ENCODE data around the gene RAP1GAP2. TPM values are rescaled to one million over a fixed set of nuclear protein-coding genes. Genes with fewer than 3 reads are reported as not detected.

RAP1GAP2 gene
- total RNA-seq, 6 donors from 2014 or later: 6.3 to 19.4 (median 13.6) TPM

- Histone ChIP-seq H3K4me1 (no peaks in the 10 kb centered on the region), H3K27me3 (no peaks in the 10 kb centered on the region), H3K36me3 (no peaks in the 10 kb centered on the region), H3K9me3 (no peaks in the 10 kb centered on the region), H3K27ac (no peak overlapping the region), H3K4me3 (no peak overlapping the region)
- WGBS, 2 donors: 84 to 85% methylated on average over 16 to 20 of the region's 20 CpGs
- TF ChIP-seq, protein P1, sequence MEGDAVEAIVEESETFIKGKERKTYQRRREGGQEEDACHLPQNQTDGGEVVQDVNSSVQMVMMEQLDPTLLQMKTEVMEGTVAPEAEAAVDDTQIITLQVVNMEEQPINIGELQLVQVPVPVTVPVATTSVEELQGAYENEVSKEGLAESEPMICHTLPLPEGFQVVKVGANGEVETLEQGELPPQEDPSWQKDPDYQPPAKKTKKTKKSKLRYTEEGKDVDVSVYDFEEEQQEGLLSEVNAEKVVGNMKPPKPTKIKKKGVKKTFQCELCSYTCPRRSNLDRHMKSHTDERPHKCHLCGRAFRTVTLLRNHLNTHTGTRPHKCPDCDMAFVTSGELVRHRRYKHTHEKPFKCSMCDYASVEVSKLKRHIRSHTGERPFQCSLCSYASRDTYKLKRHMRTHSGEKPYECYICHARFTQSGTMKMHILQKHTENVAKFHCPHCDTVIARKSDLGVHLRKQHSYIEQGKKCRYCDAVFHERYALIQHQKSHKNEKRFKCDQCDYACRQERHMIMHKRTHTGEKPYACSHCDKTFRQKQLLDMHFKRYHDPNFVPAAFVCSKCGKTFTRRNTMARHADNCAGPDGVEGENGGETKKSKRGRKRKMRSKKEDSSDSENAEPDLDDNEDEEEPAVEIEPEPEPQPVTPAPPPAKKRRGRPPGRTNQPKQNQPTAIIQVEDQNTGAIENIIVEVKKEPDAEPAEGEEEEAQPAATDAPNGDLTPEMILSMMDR (IDR thresholded peaks at IDR 0.05): no peak
- no peak for TF ChIP-seq POLR2AphosphoS5 (IDR thresholded peaks at IDR 0.05)
- DNase-seq (no peak), ATAC-seq (ENCODE audit: low FRiP score in 2 of 2) (peak in 1 of 2 donors; percentile 22)
Measured at GRCh38 chr17:2893422-2893914, 97.2 kb downstream of the RAP1GAP2 start.

DNA sequence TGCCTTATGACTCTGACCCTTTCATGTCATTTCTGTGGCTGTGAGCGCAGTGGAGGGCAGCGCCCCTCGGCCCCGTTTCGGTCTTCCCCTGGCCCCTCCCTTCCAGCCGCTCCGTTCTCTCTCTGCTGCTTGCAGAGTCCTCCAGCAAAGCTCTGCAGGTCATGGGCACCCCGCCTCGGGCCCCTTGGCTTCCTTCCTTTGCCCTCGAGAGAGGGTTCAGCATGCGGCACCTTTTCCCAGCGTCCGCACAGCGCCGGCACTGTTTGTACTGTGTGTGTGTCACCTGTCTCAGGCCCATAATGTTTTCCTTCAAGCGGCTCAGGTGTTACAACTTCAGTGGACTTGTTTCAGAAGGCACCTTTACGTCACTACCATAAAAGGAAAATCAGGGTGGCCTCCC, 98.5 kb downstream of the RAP1GAP2 start:
- Histone ChIP-seq H3K36me3 (no peaks in the 10 kb centered on the region), H3K9me3 (no peaks in the 10 kb centered on the region), H3K27ac (no peak overlapping the region), H3K27me3 (no peaks in the 10 kb centered on the region), H3K4me1 (no peaks in the 10 kb centered on the region), H3K4me3 (no peak overlapping the region)
- WGBS, 2 donors: 60 to 80% methylated on average over 17 of the region's 17 CpGs
- TF ChIP-seq, protein P1 (IDR thresholded peaks at IDR 0.05): no peak
- TF ChIP-seq POLR2AphosphoS5 (IDR thresholded peaks at IDR 0.05) (no peak), EP300 (IDR thresholded peaks at IDR 0.05) (no peak), POLR2A (IDR thresholded peaks at IDR 0.05) (no peak)
- no peak for DNase-seq
- ATAC-seq (ENCODE audit: low FRiP score in 2 of 2): no peak

DNA sequence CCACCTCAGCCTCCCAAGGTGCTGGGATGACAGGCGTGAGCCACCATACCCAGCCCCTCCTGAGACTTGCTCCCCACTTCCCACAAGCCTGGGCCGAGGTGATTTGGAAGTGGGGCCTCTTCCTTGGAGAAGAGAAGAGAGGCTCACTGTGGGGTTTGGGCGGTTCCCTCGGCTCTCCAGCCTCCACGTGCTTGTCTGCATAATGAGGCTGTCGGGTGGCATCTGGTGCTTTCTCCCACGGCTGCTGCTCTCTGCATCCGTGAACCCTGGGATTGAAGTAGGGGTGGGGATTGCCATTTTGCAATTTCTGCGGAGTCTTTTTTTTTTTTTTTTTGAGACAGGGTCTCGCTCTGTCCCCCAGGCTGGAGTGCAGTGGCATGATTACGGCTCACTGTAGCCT, 101.4 kb downstream of the RAP1GAP2 start:
- whole genome bisulfite sequencing, 2 donors: 80 to 83% methylated on average over 10 to 11 of the region's 11 CpGs
- TF ChIP-seq, protein P1 (IDR thresholded peaks at IDR 0.05): no peak
- no peak for TF ChIP-seq POLR2A (IDR thresholded peaks at IDR 0.05)
- no peak for TF ChIP-seq POLR2AphosphoS5 (IDR thresholded peaks at IDR 0.05)
- TF ChIP-seq EP300 (IDR thresholded peaks at IDR 0.05): no peak
- Histone ChIP-seq H3K9me3 (no peaks in the 10 kb centered on the region), H3K4me1 (no peaks in the 10 kb centered on the region), H3K36me3 (no peaks in the 10 kb centered on the region), H3K4me3 (no peak overlapping the region), H3K27ac (no peak overlapping the region), H3K27me3 (no peaks in the 10 kb centered on the region)
- DNase-seq: no peak
- no peak for ATAC-seq (ENCODE audit: low FRiP score in 2 of 2)

- Histone ChIP-seq H3K27ac (no peak overlapping the region), H3K4me1 (no peaks in the 10 kb centered on the region)
- TF ChIP-seq, protein P1 (IDR thresholded peaks at IDR 0.05): no peak
- no peak for TF ChIP-seq POLR2A (IDR thresholded peaks at IDR 0.05)
- no peak for TF ChIP-seq EP300 (IDR thresholded peaks at IDR 0.05)
- no peak for TF ChIP-seq POLR2AphosphoS5 (IDR thresholded peaks at IDR 0.05)
Measured at GRCh38 chr17:2898255-2898926, 102.2 kb downstream of the RAP1GAP2 start.

DNA sequence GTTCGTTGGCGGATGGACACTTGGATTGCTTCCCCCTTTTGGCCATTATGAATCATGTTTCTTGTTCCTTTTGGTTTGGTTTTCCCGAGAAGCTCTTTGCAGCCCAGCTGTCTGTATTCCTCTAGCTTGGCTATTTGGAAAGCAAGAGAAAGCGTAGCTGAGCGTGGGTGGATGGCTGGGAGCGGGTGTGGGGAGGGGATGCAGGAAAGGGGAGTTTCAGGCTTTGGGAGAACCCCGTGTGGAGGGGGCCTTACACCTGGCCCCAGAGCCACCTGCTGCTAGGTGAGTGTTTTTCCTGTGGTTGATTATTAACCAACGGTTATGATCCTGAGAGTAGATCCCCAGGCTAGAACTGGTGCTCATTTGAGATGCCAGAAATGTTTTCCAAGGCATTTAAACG, 103.7 kb downstream of the RAP1GAP2 start:
- TF ChIP-seq, protein P1 (IDR thresholded peaks at IDR 0.05): no peak
- no peak for TF ChIP-seq EP300 (IDR thresholded peaks at IDR 0.05)
- TF ChIP-seq POLR2AphosphoS5 (IDR thresholded peaks at IDR 0.05): no peak
- TF ChIP-seq POLR2A (IDR thresholded peaks at IDR 0.05): no peak
- Histone ChIP-seq H3K36me3 (no peaks in the 10 kb centered on the region), H3K4me3 (no peak overlapping the region), H3K27me3 (no peaks in the 10 kb centered on the region), H3K4me1 (peaks cover 0 to 6% (median 2%) of the 10 kb centered on the region in 4 donors), H3K27ac (no peak overlapping the region), H3K9me3 (no peaks in the 10 kb centered on the region)
- ATAC-seq (ENCODE audit: low FRiP score in 2 of 2) (no peak), DNase-seq (no peak)
- 50 to 68% methylated on average over 9 of the region's 9 CpGs for WGBS, 2 donors

More at GRCh38 chr17:2898255-2898926, 102.2 kb downstream of the RAP1GAP2 start:
- no peak for ATAC-seq (ENCODE audit: low FRiP score in 2 of 2)
- WGBS, 2 donors: 62 to 63% methylated on average over 10 to 15 of the region's 15 CpGs
- H3K4me3 ChIP-seq: no peak overlapping the region
- no peaks in the 10 kb centered on the region for H3K27me3 ChIP-seq
- H3K9me3 ChIP-seq: no peaks in the 10 kb centered on the region
- DNase-seq: no peak
- H3K36me3 ChIP-seq: no peaks in the 10 kb centered on the region
